K562 (cell line): ENCODE measurements around the gene B4GALT5. TPM values are rescaled to one million over a fixed set of nuclear protein-coding genes. Genes with fewer than 3 reads are reported as not detected.
A peak's percentile ranks its signal among the peaks of the same experiment; 100 is the strongest.

Source experiments
- ARID2 ChIP-seq: fragments of 450-650 bp; IDR thresholded peaks from 2 replicates; pipeline ENCODE4 v1.6.1; 2017; ENCODE audit warnings: antibody characterized with exemption, mild to moderate bottlenecking
- ASH1L ChIP-seq: fragments of 450-650 bp; IDR thresholded peaks from 2 replicates; pipeline ENCODE4 v1.6.1; 2018; ENCODE audit warnings: borderline replicate concordance, mild to moderate bottlenecking, low read depth; ENCODE audit not compliant: partially characterized antibody
- CHAMP1 ChIP-seq: fragments of 450-650 bp; IDR thresholded peaks from 2 replicates; pipeline ENCODE4 v1.6.1; 2016; ENCODE audit warnings: mild to moderate bottlenecking
- GABPB2 ChIP-seq: fragments of 250-450 bp; sonication (Bioruptor Pico); conservative IDR thresholded peaks from 2 replicates; pipeline ENCODE4 v1.5.1; 2021; ENCODE audit warnings: mild to moderate bottlenecking
- HBP1 ChIP-seq: fragments of 450-650 bp; formaldehyde crosslinking; IDR thresholded peaks from 2 replicates; pipeline ENCODE4 v1.4.0; 2022; ENCODE audit warnings: missing genetic modification characterization
- MAFF ChIP-seq: IDR thresholded peaks from 2 replicates; pipeline ENCODE4 v1.6.1; 2012; ENCODE audit warnings: low read length, improper control_type of control experiment
- MCM3 ChIP-seq: fragments of 450-650 bp; IDR thresholded peaks from 2 replicates; pipeline ENCODE4 v1.6.1; 2016
- MYC ChIP-seq, 2 experiments: fragments of 250-450 bp in 1 of 2; sonication (Bioruptor Pico) in 1 of 2; IDR thresholded peaks; 2 replicates each; pipeline versions ENCODE4 v1.5.1 to v1.6.1; 2012 to 2021; ENCODE audit warnings: low read depth in 2 of 2, borderline replicate concordance in 1 of 2, improper control_type of control experiment in 1 of 2, low read length in 1 of 2, mild to moderate bottlenecking in 1 of 2, moderate library complexity in 1 of 2
- RBM22 ChIP-seq: fragments of 200-400 bp; formaldehyde crosslinking; IDR thresholded peaks from 2 replicates; pipeline ENCODE4 v1.6.1; 2018; ENCODE audit warnings: low read length, low read depth; ENCODE audit not compliant: poor library complexity, severe bottlenecking
- SRSF9 ChIP-seq: fragments of 200-400 bp; formaldehyde crosslinking; IDR thresholded peaks from 2 replicates; pipeline ENCODE4 v1.6.1; 2017; ENCODE audit warnings: low read depth, low read length, borderline replicate concordance
- TCF7L2 ChIP-seq: fragments of 150-350 bp; IDR thresholded peaks from 2 replicates; pipeline ENCODE4 v1.6.1; 2016; ENCODE audit warnings: low read depth, mild to moderate bottlenecking, low read length, moderate library complexity
- TFAM ChIP-seq: fragments of 250-450 bp; sonication (Bioruptor Pico); conservative IDR thresholded peaks from 2 replicates; pipeline ENCODE4 v1.5.0; 2021; ENCODE audit warnings: mild to moderate bottlenecking, moderate library complexity
- ZNF583 ChIP-seq: fragments of 250-450 bp; sonication (Bioruptor Pico); IDR thresholded peaks from 2 replicates; pipeline ENCODE4 v1.4.0; 2020
- polyA plus RNA-seq, 8 experiments: library from polyadenylated mRNA; depleted of rRNA in 4 of 8; stranded (reverse) in 5 of 8; unstranded in 3 of 8; fragments of >200 nt; fragmentation: Nextera tagmentation in 2 of 8; fragmentation: Illumina TruSeq in 1 of 8; extraction: Ambion mirVana in 2 of 8; extraction: Trizol in 1 of 8; gene quantifications; 2 replicates each; pipeline versions ENCODE4 v1.2.1 to v1.2.3, GENCODE V29; 2011 to 2014; ENCODE audit warnings: inconsistent platforms in 1 of 8, missing spikeins in 1 of 8
- total RNA-seq, 7 experiments: library from RNA; depleted of rRNA in 6 of 7; stranded (reverse); fragments of >200 nt in 6 of 7; fragmentation: Illumina TruSeq in 2 of 7; extraction: Trizol in 2 of 7; gene quantifications; 2 replicates each; pipeline versions ENCODE4 v1.2.1 to v1.2.3, GENCODE V29; 2011 to 2021; ENCODE audit warnings: low replicate concordance in 1 of 7
- TF ChIP-seq, protein P1 (sequence below): sonication (generic); formaldehyde crosslinking; IDR thresholded peaks from 2 replicates; pipeline ENCODE4 v1.8.0; 2023; ENCODE audit warnings: missing genetic modification reagents, mild to moderate bottlenecking, borderline replicate concordance
- TF ChIP-seq, protein P2 (sequence below): sonication (generic); formaldehyde crosslinking; IDR thresholded peaks from 2 replicates; pipeline ENCODE4 v1.8.0; 2022; ENCODE audit warnings: mild to moderate bottlenecking, low read depth, missing genetic modification reagents

B4GALT5 gene
- total and polyA plus RNA-seq, 9 of the 15 experiments (the other 6 are each of a cell fraction or from before 2014, with no cell fraction given) = 8.5 to 32.6 (median 23.4) TPM

- TF ChIP-seq, protein P1, sequence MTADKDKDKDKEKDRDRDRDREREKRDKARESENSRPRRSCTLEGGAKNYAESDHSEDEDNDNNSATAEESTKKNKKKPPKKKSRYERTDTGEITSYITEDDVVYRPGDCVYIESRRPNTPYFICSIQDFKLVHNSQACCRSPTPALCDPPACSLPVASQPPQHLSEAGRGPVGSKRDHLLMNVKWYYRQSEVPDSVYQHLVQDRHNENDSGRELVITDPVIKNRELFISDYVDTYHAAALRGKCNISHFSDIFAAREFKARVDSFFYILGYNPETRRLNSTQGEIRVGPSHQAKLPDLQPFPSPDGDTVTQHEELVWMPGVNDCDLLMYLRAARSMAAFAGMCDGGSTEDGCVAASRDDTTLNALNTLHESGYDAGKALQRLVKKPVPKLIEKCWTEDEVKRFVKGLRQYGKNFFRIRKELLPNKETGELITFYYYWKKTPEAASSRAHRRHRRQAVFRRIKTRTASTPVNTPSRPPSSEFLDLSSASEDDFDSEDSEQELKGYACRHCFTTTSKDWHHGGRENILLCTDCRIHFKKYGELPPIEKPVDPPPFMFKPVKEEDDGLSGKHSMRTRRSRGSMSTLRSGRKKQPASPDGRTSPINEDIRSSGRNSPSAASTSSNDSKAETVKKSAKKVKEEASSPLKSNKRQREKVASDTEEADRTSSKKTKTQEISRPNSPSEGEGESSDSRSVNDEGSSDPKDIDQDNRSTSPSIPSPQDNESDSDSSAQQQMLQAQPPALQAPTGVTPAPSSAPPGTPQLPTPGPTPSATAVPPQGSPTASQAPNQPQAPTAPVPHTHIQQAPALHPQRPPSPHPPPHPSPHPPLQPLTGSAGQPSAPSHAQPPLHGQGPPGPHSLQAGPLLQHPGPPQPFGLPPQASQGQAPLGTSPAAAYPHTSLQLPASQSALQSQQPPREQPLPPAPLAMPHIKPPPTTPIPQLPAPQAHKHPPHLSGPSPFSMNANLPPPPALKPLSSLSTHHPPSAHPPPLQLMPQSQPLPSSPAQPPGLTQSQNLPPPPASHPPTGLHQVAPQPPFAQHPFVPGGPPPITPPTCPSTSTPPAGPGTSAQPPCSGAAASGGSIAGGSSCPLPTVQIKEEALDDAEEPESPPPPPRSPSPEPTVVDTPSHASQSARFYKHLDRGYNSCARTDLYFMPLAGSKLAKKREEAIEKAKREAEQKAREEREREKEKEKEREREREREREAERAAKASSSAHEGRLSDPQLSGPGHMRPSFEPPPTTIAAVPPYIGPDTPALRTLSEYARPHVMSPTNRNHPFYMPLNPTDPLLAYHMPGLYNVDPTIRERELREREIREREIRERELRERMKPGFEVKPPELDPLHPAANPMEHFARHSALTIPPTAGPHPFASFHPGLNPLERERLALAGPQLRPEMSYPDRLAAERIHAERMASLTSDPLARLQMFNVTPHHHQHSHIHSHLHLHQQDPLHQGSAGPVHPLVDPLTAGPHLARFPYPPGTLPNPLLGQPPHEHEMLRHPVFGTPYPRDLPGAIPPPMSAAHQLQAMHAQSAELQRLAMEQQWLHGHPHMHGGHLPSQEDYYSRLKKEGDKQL (CRISPR knock-in tag) = no peak
- TF ChIP-seq ARID2 = peak; percentile 97
- TF ChIP-seq TCF7L2 = no peak
- 0 out of 2 replicates have a peak, but pooled peaks have one; percentile 21 for TF ChIP-seq ZNF583 (CRISPR knock-in tag)
- no peak for TF ChIP-seq TFAM (CRISPR knock-in tag)
- no peak for TF ChIP-seq MCM3
- no peak for TF ChIP-seq GABPB2 (CRISPR knock-in tag)
- peak; percentile 79 for TF ChIP-seq MYC (IDR thresholded peaks at IDR 0.05; ENCODE audit: low read depth, low read length)
- peak; percentile 41; the same call in 1 of the 2 replicates for TF ChIP-seq MYC (CRISPR knock-in tag; IDR thresholded peaks at IDR 0.05; ENCODE audit: borderline replicate concordance, low read depth)
- TF ChIP-seq CHAMP1 = no peak; the same call in 1 of the 2 replicates
- TF ChIP-seq, protein P2, sequence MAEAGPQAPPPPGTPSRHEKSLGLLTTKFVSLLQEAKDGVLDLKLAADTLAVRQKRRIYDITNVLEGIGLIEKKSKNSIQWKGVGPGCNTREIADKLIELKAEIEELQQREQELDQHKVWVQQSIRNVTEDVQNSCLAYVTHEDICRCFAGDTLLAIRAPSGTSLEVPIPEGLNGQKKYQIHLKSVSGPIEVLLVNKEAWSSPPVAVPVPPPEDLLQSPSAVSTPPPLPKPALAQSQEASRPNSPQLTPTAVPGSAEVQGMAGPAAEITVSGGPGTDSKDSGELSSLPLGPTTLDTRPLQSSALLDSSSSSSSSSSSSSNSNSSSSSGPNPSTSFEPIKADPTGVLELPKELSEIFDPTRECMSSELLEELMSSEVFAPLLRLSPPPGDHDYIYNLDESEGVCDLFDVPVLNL (CRISPR knock-in tag) = no peak
- TF ChIP-seq MAFF = no peak
- no peak for TF ChIP-seq ASH1L
- no peak for TF ChIP-seq SRSF9
- TF ChIP-seq HBP1 (CRISPR knock-in tag) = no peak
- no peak for TF ChIP-seq RBM22
Observed at GRCh38 chr20:49610691-49611538, 102.8 kb downstream of the B4GALT5 start (continued).
